ENCODE measurements around the gene GPR34.

Gene GPR34

DNA sequence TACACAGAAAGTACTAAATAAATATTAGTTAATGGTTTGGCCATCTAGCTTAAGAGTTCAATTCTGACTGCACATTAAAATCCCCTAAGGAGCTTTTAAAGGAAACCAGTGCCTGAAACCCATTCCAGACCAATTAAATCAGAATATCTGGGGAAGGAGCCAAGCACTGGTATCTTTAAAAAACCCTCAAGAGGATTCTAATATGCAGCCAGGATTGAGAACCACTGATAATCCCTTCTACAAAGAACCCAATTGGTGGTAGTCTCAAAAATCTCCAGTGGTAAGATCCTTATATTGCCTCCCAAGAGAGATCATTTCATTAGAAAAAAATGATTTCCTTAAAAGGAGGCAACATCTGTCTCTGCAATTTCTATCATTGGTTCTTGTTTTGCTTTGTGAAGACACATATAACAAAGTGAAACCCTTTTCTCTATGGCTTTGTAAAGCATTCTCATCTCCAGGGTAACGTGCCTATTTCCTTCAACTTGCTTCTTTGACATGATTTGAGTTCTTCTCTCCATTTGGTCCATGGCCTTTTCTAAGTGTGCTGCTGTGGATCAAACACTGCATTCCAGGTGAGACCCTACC, 3.5 kb downstream of the GPR34 start:
- H3K27me3 ChIP-seq (ENCODE audit: control insufficient read depth, low read length), result no peaks in the 10 kb centered on the region
- TF ChIP-seq, protein P1, sequence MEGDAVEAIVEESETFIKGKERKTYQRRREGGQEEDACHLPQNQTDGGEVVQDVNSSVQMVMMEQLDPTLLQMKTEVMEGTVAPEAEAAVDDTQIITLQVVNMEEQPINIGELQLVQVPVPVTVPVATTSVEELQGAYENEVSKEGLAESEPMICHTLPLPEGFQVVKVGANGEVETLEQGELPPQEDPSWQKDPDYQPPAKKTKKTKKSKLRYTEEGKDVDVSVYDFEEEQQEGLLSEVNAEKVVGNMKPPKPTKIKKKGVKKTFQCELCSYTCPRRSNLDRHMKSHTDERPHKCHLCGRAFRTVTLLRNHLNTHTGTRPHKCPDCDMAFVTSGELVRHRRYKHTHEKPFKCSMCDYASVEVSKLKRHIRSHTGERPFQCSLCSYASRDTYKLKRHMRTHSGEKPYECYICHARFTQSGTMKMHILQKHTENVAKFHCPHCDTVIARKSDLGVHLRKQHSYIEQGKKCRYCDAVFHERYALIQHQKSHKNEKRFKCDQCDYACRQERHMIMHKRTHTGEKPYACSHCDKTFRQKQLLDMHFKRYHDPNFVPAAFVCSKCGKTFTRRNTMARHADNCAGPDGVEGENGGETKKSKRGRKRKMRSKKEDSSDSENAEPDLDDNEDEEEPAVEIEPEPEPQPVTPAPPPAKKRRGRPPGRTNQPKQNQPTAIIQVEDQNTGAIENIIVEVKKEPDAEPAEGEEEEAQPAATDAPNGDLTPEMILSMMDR (IDR thresholded peaks at IDR 0.05; ENCODE audit: low read depth, low read length, poor library complexity, severe bottlenecking), result no peak
- no peak for TF ChIP-seq EZH2phosphoT487 (IDR thresholded peaks at IDR 0.05; ENCODE audit: borderline replicate concordance, low read length)
- no peaks in the 10 kb centered on the region for H3K79me2 ChIP-seq (ENCODE audit: control insufficient read depth, low read length)
- H3K4me1 ChIP-seq (ENCODE audit: control insufficient read depth, low read length), result peaks cover 14% of the 10 kb centered on the region
- no peaks in the 10 kb centered on the region for H3K9me2 ChIP-seq (replicated peaks; ENCODE audit: control insufficient read depth, low read length)
- no peaks in the 10 kb centered on the region for H3F3A ChIP-seq (ENCODE audit: control insufficient read depth, insufficient read depth)
- no peak overlapping the region for H3K27ac ChIP-seq (ENCODE audit: low read depth, low read length)
- H3K9me3 ChIP-seq (ENCODE audit: control insufficient read depth, insufficient read depth, low read length), result no peaks in the 10 kb centered on the region
- no peak overlapping the region for H3K4me3 ChIP-seq (ENCODE audit: low read length)
- H3K36me3 ChIP-seq (ENCODE audit: control insufficient read depth, low read length), result no peaks in the 10 kb centered on the region
- H4K20me1 ChIP-seq (ENCODE audit: control insufficient read depth, insufficient read depth, low read depth, low read length), result no peaks in the 10 kb centered on the region
- no peak overlapping the region for H3K4me2 ChIP-seq (ENCODE audit: low read length)

DNA sequence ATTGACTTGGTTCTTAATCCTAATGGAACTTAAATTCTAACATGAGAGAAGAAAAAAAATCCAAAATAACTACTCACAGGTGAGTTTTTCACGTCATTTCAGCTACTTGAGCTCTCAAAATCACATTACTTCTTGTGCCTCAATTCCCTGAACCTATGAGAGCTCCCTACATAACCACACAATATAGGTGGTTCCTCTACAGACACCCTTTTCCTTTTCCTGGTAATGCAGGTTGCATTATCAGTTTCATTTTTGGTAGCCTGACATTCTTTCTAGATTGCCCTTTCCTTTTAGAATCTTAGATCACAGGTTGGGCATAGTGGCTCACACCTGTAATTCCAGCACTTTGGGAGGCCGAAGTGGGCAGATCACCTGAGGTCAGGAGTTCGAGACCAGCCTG, 4.3 kb downstream of the GPR34 start:
- H3F3A ChIP-seq (ENCODE audit: control insufficient read depth, insufficient read depth), result no peaks in the 10 kb centered on the region
- peaks cover 9% of the 10 kb centered on the region for H3K4me1 ChIP-seq (ENCODE audit: control insufficient read depth, low read length)
- no peak overlapping the region for H3K4me3 ChIP-seq (ENCODE audit: low read length)
- H3K36me3 ChIP-seq (ENCODE audit: control insufficient read depth, low read length), result no peaks in the 10 kb centered on the region
- no peaks in the 10 kb centered on the region for H3K27me3 ChIP-seq (ENCODE audit: control insufficient read depth, low read length)
- no peak overlapping the region for H3K4me2 ChIP-seq (ENCODE audit: low read length)
- no peaks in the 10 kb centered on the region for H3K9me3 ChIP-seq (ENCODE audit: control insufficient read depth, insufficient read depth, low read length)
- no peaks in the 10 kb centered on the region for H3K79me2 ChIP-seq (ENCODE audit: control insufficient read depth, low read length)
- H4K20me1 ChIP-seq (ENCODE audit: control insufficient read depth, insufficient read depth, low read depth, low read length), result no peaks in the 10 kb centered on the region
- TF ChIP-seq, protein P1 (IDR thresholded peaks at IDR 0.05; ENCODE audit: low read depth, low read length, poor library complexity, severe bottlenecking), result no peak
- TF ChIP-seq EZH2phosphoT487 (IDR thresholded peaks at IDR 0.05; ENCODE audit: borderline replicate concordance, low read length), result no peak
- H3K27ac ChIP-seq (ENCODE audit: low read depth, low read length), result no peak overlapping the region
- no peaks in the 10 kb centered on the region for H3K9me2 ChIP-seq (replicated peaks; ENCODE audit: control insufficient read depth, low read length)

DNA sequence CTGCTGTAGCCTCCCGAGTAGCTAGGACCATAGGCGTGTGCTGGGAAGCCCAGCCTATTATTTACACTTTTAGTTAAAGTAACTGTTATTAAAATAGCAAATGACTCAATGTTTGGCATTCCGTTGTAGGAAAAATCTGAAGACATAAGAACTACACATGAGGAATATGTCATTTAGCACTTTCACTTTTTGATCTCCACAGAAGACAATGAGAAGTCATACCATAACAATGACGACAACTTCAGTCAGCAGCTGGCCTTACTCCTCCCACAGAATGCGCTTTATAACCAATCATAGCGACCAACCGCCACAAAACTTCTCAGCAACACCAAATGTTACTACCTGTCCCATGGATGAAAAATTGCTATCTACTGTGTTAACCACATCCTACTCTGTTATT, 6.7 kb downstream of the GPR34 start:
- Histone ChIP-seq H3K9me3 (ENCODE audit: control insufficient read depth, insufficient read depth, low read length) (no peaks in the 10 kb centered on the region), H3K4me2 (ENCODE audit: low read length) (no peak overlapping the region), H3K27me3 (ENCODE audit: control insufficient read depth, low read length) (no peaks in the 10 kb centered on the region), H3K79me2 (ENCODE audit: control insufficient read depth, low read length) (no peaks in the 10 kb centered on the region), H3K27ac (ENCODE audit: low read depth, low read length) (no peak overlapping the region), H3K4me1 (ENCODE audit: control insufficient read depth, low read length) (peaks cover 4% of the 10 kb centered on the region), H3K9me2 (replicated peaks; ENCODE audit: control insufficient read depth, low read length) (no peaks in the 10 kb centered on the region), H3K4me3 (ENCODE audit: low read length) (no peak overlapping the region), H3K36me3 (ENCODE audit: control insufficient read depth, low read length) (no peaks in the 10 kb centered on the region), H3F3A (ENCODE audit: control insufficient read depth, insufficient read depth) (no peaks in the 10 kb centered on the region), H4K20me1 (ENCODE audit: control insufficient read depth, insufficient read depth, low read depth, low read length) (no peaks in the 10 kb centered on the region)
- TF ChIP-seq EZH2phosphoT487 (IDR thresholded peaks at IDR 0.05; ENCODE audit: borderline replicate concordance, low read length), result no peak
- TF ChIP-seq, protein P1 (IDR thresholded peaks at IDR 0.05; ENCODE audit: low read depth, low read length, poor library complexity, severe bottlenecking), result no peak
